ENCODE results near the gene GLT8D1. TPM values are rescaled to one million over a fixed set of nuclear protein-coding genes. Genes with fewer than 3 reads are reported as not detected.

GLT8D1 gene
- total RNA-seq, 1 experiment from 2014 or later = 42.1 TPM

DNA sequence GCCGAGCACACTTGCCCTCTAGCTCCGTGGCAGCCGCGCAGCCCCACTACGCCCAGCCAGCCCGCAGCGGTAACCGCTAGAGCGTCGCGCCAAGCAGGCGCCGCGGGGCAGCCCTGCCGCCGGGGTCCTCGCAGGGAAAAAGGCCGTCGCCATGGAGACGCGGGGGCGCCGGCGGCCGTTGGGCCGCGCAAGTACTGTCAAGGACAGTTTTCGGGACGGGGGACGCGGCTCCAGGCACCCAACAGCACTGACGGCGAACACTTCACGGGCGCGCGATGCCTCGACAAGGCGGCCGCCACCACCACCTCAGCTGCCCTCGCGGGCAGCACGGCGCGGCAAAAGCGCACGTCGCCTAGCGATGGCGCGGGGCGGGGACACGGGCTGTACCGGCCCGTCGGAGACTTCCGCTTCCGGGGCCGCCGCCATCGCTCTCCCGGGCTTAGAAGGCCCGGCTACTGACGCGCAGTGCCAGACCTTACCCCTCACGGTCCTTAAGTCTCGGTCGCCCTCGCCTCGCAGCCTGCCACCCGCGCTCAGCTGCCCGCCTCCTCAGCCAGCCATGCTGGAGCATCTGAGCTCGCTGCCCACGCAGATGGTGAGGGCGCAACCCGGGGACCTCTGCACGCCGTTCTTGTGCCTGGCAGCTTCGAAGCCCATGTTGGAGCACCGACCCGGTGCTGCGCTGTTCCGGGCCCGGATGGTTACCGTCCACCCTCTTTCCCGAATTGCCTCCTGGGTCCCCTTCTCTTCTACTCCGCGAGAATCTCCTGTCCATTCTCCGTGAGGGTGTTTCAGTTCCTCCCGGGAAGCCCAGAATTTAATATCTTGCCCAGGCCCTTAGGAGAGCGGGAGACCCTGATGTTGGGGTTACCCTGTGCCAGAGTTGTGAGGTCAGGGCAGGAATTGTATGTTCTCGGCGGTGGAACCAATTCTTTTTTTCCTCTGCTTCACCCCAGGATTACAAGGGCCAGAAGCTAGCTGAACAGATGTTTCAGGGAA, at the start of gene GLT8D1, which contains the start of gene SPCS1 (continued):
- peak; percentile 95 for TF ChIP-seq SIN3A (IDR thresholded peaks at IDR 0.05; ENCODE audit: low read depth)
- TF ChIP-seq CEBPB (IDR thresholded peaks at IDR 0.05; ENCODE audit: low read depth) = no peak
- TF ChIP-seq, protein P1, sequence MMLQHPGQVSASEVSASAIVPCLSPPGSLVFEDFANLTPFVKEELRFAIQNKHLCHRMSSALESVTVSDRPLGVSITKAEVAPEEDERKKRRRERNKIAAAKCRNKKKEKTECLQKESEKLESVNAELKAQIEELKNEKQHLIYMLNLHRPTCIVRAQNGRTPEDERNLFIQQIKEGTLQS (IDR thresholded peaks at IDR 0.05) = no peak

DNA sequence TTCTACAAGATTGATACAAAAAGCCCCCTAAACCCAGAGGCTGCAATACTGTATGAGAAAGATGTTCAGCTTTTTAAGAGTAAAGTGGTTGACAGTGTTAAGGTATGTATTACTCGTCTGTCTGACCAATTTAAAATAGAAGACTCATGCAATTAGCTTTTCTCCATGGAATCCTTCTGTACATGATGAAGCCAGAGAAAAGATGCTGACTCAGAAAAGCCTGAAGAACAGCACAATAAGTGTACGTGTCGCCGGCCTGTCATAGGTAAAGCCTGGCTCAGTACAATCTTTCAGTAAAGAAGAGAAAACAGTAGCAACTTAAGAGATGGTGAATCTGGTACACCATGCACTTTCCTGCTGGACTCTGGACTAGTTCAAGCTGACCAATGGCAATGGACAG, 48.8 kb upstream of the GLT8D1 start:
- no peaks in the 10 kb centered on the region for H3K4me1 ChIP-seq (ENCODE audit: control insufficient read depth in 1 of 2, insufficient read depth in 2 of 2, low read length in 2 of 2)
- H4K20me1 ChIP-seq (ENCODE audit: insufficient read depth) = no peaks in the 10 kb centered on the region; the same call in 1 of the 2 replicates
- no peak for ATAC-seq
- ChIA-PET RAD21 (ENCODE audit: low non-redundant PET in 1 of 2, low total read pairs in 2 of 2, uncharacterized antibody in 2 of 2, unreplicated experiment in 2 of 2) (no interaction called here), POLR2A (no interaction called here), CTCF (no interaction called here)
- intact Hi-C loops (cut with micrococcal nuclease) = no loop called here
- no peak overlapping the region for H3K9ac ChIP-seq (ENCODE audit: low read length)
- no peaks in the 10 kb centered on the region for H3K79me2 ChIP-seq (ENCODE audit: insufficient read depth, low read length)
- TF ChIP-seq CBX3 (IDR thresholded peaks at IDR 0.05; ENCODE audit: low read depth) (no peak), JUND (IDR thresholded peaks at IDR 0.05) (no peak), CEBPB (IDR thresholded peaks at IDR 0.05; ENCODE audit: low read depth) (no peak), EZH2phosphoT487 (IDR thresholded peaks at IDR 0.05; ENCODE audit: borderline replicate concordance) (no peak), EGR1 (IDR thresholded peaks at IDR 0.05; ENCODE audit: low read depth) (no peak), POLR2A (IDR thresholded peaks at IDR 0.05; ENCODE audit: borderline replicate concordance, extremely low read depth, insufficient read depth, insufficient read length) (no peak), SIN3A (IDR thresholded peaks at IDR 0.05; ENCODE audit: low read depth) (no peak), EZH2 (IDR thresholded peaks at IDR 0.05) (no peak), YY1 (IDR thresholded peaks at IDR 0.05; ENCODE audit: extremely low read depth, insufficient replicate concordance, low read depth, low read length) (no peak), SP1 (IDR thresholded peaks at IDR 0.05; ENCODE audit: low read depth) (no peak), FOSL1 (IDR thresholded peaks at IDR 0.05; ENCODE audit: low read depth) (no peak), ZFX (IDR thresholded peaks at IDR 0.05) (no peak)
- TF ChIP-seq, protein P1 (IDR thresholded peaks at IDR 0.05) = no peak
- TF ChIP-seq, protein P2, sequence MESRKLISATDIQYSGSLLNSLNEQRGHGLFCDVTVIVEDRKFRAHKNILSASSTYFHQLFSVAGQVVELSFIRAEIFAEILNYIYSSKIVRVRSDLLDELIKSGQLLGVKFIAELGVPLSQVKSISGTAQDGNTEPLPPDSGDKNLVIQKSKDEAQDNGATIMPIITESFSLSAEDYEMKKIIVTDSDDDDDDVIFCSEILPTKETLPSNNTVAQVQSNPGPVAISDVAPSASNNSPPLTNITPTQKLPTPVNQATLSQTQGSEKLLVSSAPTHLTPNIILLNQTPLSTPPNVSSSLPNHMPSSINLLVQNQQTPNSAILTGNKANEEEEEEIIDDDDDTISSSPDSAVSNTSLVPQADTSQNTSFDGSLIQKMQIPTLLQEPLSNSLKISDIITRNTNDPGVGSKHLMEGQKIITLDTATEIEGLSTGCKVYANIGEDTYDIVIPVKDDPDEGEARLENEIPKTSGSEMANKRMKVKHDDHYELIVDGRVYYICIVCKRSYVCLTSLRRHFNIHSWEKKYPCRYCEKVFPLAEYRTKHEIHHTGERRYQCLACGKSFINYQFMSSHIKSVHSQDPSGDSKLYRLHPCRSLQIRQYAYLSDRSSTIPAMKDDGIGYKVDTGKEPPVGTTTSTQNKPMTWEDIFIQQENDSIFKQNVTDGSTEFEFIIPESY (IDR thresholded peaks at IDR 0.05; ENCODE audit: extremely low read depth, insufficient replicate concordance, low read length) = no peak
- TF ChIP-seq, protein P3, sequence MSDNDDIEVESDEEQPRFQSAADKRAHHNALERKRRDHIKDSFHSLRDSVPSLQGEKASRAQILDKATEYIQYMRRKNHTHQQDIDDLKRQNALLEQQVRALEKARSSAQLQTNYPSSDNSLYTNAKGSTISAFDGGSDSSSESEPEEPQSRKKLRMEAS (IDR thresholded peaks at IDR 0.05) = no peak
- TF ChIP-seq, protein P4, sequence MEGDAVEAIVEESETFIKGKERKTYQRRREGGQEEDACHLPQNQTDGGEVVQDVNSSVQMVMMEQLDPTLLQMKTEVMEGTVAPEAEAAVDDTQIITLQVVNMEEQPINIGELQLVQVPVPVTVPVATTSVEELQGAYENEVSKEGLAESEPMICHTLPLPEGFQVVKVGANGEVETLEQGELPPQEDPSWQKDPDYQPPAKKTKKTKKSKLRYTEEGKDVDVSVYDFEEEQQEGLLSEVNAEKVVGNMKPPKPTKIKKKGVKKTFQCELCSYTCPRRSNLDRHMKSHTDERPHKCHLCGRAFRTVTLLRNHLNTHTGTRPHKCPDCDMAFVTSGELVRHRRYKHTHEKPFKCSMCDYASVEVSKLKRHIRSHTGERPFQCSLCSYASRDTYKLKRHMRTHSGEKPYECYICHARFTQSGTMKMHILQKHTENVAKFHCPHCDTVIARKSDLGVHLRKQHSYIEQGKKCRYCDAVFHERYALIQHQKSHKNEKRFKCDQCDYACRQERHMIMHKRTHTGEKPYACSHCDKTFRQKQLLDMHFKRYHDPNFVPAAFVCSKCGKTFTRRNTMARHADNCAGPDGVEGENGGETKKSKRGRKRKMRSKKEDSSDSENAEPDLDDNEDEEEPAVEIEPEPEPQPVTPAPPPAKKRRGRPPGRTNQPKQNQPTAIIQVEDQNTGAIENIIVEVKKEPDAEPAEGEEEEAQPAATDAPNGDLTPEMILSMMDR (IDR thresholded peaks at IDR 0.05 in 2 of 3, conservative IDR thresholded peaks at IDR 0.05 in 1 of 3; ENCODE audit: borderline replicate concordance in 1 of 3, insufficient read depth in 1 of 3, low read depth in 2 of 3, low read length in 2 of 3) = no peak
- no peak overlapping the region for H3K4me2 ChIP-seq (ENCODE audit: low read length)
- no peak overlapping the region for H3K27ac ChIP-seq (ENCODE audit: low read depth, low read length)
- H3K9me3 ChIP-seq (ENCODE audit: control insufficient read depth in 1 of 2, insufficient read depth in 1 of 2, low read depth in 1 of 2, low read length in 2 of 2) = no peaks in the 10 kb centered on the region
- BruUV-seq (replicated peaks) = no TSS peak
- H3K27me3 ChIP-seq (ENCODE audit: insufficient read depth, low read length) = no peaks in the 10 kb centered on the region
- H3K36me3 ChIP-seq (ENCODE audit: control insufficient read depth in 1 of 2, insufficient read depth in 2 of 2, low read length in 2 of 2) = peaks cover 18 to 35% of the 10 kb centered on the region in 2 experiments; a peak in 3 of 4 replicates
- no peak overlapping the region for H3K4me3 ChIP-seq (replicated peaks in 1 of 2; ENCODE audit: low read depth in 1 of 2, low read length in 2 of 2)
- DNase-seq (ENCODE audit: low read depth, low spot score) = no peak
- no peak overlapping the region for H2AFZ ChIP-seq (ENCODE audit: low read depth, low read length, poor library complexity, severe bottlenecking)
- no peaks in the 10 kb centered on the region for H3K9me2 ChIP-seq (ENCODE audit: insufficient read depth)
